ENCODE measurements around the gene FJX1.
A peak's percentile ranks its signal among the peaks of the same experiment; 100 is the strongest.

FJX1 gene, protein sequence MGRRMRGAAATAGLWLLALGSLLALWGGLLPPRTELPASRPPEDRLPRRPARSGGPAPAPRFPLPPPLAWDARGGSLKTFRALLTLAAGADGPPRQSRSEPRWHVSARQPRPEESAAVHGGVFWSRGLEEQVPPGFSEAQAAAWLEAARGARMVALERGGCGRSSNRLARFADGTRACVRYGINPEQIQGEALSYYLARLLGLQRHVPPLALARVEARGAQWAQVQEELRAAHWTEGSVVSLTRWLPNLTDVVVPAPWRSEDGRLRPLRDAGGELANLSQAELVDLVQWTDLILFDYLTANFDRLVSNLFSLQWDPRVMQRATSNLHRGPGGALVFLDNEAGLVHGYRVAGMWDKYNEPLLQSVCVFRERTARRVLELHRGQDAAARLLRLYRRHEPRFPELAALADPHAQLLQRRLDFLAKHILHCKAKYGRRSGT

DNA sequence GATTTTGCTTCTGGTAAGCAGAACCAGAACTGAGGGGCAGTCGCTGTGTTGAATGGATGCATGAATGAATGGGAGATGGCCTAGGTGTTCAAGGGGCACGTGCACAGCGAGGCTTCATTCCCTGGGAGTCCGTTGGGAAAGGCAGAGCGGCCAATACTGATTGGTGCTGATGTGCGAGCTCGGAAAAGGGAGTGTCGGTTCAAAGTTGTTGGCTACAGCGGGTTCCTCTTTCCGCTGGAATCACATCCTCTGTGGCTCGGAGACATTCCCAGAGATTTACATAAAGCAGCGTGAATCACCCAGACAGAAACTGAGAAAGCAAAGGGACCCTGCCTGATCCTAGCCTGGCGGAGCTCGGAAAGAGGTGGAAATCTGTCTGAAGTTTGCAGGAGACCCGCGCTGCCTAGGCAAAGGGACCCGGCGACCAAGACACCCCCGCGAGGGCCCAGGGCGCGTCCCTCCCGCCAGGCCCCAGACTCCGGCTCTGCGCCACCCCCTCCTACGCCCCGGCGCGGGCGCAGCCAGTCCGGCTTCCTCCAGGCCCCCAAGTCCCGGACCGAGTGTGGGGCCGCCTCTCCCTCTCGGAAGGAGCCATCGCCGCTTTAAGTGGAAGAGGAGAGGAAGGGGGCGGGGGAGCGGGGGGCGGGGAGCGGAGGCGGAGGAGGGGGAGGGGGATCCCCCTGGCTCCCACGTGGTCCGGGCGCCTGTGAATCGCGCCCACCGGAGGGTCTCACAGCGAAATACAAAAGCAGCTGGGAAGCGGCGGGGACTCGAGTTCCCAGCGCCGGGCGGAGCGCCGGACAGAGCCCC, at the start of gene FJX1:
Gene FJX1 (plus strand): TSS at position 774 of the 810 bp plus-strand sequence. CDS start 177 bp downstream, outside the sequence.
- DNase-seq (ENCODE audit: low spot score), result no peak

DNA sequence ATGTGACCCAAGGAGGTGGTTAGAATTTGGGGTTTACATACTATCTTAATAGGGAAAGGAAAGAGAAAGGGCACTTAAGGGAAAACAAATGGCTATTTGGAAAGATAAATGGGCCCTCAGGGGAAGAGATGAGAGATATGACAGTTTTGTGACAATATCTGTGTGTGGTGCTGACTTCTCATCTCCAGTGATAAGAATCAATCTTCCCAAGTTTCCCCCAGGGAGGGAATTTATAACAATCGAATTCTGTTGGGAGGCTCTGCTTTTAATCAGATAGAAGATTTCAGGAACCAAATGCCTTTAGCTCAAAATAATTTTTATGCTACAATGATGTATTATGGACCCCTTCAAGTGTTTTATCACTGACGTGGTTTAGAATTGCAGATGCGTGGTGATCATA, 46.6 kb upstream of the FJX1 start:
- DNase-seq (ENCODE audit: low spot score), result no peak

DNA sequence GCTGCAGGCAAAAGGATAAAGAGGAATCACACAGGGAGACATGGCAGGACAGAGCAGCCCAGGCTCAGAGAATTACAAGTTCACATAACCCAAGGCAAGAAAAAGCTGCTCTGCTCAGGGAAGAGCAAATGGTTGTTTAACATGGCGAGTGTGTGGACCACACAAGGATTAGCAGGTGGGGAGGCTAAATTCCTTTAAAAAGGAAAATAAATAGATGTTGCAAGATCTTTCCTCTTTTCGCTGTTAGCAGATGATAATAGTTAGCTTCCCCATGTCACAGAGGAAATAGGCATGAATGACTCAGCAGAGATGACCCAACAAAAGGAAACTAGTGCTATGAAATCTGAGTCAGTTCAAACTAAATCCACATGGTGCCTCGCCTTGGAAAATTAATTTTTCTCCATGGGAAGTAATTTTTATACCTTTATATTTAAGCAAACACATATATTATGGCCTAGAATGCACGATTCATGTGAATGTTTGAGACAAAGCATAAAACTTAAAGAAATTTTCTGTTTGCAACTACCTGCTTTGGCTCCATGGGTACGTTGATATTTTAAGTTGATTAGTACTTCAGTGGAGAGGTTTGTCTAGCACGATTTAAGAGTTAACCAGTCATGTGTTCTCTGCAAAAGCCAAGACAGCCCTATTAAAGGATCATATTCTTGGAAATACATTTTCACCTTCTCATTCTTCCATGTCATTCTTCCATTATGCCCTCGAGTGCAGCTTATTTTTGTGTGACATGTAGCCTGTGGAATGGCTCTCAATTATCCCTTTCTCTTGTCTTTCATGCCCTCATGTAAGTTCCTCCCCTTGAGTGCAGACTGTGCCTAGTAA, 38.5 kb upstream of the FJX1 start:
- DNase-seq (ENCODE audit: low spot score), result no peak

DNA sequence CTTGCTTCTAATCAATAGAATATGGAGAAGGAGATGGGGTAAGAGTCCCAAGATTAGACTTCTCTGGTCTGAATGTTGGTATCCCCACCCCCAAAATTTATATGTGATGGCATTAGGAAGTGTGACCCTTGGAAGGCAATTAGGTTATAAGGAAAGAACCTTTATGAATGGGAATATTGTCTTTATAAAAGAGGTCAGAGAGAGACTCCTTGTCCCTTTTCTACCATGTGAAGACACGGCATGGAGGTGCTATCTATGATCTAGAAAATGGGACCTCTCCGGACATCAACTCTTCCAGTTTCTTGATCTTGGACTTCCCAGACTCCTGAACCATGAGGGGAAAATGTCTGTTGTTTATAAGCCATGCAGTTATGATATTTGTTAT, 37.9 kb upstream of the FJX1 start:
- no peak for DNase-seq (ENCODE audit: low spot score)

DNA sequence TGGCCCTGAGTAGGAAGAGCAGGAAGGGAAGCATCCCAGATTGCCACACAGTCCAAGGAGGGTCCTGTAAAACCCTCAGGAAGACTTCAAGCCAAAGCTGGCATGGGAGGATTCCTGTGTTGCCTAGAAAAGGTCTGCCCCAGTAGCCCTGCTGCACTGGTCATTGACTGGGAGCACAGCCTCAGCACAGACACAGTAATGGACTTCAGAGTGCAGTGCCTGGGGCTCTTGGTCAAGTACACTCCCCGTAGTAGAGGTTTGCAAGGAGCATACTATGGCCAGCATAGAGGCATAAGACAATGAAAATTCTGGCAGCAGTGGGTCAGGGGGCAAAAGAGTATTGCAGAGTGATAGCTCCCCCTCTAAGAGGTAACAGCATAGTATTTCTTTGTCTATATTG, 36.2 kb upstream of the FJX1 start:
- DNase-seq (ENCODE audit: low spot score), result no peak

DNA sequence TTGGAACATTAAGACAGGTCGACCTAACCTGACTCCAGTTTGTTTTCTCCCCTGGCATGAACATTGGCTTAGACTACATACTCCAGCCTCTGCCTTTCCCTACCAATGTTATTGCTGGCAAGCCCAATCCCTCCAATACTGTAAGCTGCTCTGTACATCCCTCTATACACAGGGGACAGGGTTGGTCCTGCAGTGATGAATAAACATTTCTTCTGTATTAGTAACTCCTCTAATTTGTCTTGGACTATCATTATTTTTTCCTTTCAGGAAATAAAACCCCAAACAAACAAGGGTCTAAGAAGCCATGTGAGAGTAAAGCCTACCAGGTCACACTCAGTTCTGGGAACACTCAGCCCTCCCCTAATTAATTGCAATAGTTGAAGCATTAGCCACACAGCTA, 35.1 kb upstream of the FJX1 start:
- no peak for DNase-seq (ENCODE audit: low spot score)

DNA sequence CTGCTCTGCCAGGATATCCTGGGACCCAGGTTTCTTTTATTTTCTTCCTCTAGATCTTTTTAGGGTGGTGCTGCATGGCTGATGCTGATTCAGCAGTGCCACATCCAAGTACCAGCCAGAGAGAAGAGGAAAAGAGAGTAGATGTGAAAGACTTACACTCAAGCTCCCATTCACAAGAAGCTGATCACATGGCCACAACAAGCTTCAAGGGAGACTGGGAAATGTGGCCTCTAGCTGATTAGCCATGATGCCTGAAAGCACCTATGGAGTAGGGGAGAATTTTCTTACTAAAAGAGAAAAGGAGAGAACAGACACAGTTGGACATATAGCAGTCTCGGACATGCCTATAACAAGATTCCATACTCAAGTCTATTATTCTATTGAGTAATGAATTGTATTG, 34.4 kb upstream of the FJX1 start:
- no peak for DNase-seq (ENCODE audit: low spot score)

DNA sequence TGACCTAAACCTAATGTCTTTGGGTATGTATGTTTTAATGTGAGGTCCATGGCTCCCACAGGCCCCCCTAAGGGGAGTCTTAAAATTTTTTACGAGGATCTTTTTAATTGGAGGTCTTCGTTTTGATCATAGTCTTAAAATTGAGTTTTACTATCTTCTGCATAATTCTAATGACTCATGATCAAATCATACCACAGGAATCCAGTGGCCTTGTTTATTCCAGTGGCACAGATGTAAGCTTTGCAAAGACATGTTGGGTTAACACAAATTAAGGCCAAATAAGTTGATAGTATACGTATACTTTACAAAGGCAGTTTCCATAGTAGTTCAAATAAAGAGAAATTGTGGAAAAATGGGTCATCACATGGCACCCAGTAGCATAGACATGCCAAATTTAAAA, 33.9 kb upstream of the FJX1 start:
- no peak for DNase-seq (ENCODE audit: low spot score)

DNA sequence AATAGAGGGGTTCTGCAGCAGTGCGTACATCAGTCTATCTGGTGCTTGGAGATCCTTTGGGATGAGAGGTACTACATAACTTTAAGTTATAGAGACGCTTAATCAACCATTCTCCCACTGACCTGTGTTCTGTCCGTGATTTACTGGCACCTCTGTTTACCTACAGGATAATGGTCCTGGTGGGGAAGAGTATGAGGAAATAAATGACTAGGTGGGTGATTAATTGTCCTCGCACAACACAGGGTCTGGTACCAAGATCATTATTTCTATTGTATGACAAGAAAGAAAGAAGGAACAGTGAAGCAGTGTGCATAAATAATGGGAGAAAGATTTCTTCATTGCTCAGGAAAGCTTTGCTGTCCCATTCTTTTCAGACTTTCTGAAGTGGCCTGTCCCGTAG, 32.8 kb upstream of the FJX1 start:
- DNase-seq (ENCODE audit: low spot score), result no peak

DNA sequence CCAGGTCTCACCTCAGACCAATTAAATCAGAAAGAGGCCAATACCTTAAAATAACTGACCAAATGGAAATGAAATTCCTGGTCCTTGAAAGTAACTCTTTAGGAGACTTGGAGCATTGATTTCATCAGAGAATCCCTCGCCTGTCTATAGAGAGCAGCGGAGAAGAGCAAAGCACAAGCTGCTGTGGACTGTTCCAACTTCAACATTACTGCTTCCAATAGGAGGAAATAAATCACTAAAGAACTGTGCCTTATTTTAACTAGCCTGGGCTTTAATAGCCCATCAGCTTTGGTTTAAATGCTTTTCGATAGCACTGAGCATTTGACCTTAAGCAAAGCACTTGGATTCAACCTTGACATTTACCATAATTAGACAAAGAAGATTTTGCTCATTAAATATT, 32.0 kb upstream of the FJX1 start:
- DNase-seq (ENCODE audit: low spot score), result no peak

DNA sequence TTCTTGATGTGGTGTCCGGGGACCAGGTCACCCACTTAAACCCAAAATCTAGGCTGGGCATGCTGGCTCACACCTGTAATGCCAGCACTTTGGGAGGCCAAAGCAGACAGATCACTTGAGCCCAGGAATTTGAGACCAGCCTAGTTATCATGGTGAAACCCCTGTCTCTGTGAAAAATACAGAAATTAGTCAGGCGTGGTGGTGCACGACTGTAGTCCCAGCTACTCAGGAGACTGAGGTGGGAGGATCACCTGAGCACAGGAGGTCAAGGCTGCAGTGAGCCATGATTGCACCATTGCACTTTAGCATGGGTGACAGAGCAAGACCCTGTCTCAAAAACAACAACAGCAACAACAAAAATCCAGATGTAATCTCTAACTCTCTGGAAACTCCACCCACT, 30.3 kb upstream of the FJX1 start:
- DNase-seq (ENCODE audit: low spot score), result no peak

DNA sequence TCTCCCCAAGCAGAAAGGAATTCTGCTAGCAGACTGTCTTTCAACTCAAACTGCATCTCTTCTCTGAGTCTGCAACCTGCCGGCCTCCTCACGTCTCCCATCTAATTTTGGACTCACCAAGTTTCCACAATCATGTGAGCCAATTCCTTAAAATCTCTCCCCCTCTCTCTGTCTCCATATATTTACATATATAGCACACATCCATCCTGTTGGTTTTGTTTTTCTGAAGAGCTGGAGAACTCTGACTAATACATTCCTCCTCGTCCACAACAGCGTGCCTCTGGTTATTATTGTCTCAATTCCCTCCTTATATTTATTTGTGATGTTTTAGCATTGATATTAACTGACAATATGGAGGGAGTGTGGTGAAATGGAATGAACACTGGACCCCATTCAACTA, 29.6 kb upstream of the FJX1 start:
- DNase-seq (ENCODE audit: low spot score), result no peak

DNA sequence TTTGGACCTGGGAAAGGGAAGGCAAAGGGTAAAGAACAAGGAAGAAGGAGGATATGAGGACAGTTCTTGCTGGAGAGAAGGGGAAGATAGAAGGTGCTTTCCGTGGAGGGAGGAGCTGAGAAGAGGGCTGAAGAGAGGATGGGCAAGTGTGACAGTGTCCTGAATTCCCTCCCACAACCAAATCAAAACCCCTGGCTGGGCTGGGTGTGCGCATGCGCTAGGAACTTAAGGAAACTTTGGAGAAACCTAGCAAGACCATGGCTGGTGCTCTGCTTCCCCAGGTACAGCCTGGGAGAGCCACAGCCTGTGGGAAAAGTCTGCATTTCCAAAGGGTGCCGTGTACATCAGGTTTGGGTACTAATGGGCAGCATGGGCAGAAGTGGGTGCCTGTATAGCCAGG, 29.0 kb upstream of the FJX1 start:
- DNase-seq (ENCODE audit: low spot score), result no peak

DNA sequence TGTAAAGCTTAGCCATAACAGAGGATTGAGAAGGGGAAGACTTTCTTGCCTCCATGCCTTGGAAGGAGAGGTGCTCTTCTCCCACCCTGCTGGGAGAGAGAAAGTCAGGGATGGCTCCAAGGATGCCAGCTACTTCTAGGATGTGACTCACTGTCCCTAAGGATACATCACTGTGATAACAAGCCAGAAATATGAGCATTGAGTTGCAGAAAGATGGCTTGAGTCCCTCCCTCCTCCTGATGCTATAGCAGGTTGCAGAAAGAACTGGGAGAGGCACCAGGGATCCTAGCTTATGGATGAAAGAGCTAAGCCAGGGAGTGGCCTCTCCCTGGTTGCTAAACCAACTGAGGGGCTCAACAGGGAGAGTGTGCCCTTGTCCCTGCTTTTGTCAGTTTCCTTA, 27.8 kb upstream of the FJX1 start:
- no peak for DNase-seq (ENCODE audit: low spot score)

DNA sequence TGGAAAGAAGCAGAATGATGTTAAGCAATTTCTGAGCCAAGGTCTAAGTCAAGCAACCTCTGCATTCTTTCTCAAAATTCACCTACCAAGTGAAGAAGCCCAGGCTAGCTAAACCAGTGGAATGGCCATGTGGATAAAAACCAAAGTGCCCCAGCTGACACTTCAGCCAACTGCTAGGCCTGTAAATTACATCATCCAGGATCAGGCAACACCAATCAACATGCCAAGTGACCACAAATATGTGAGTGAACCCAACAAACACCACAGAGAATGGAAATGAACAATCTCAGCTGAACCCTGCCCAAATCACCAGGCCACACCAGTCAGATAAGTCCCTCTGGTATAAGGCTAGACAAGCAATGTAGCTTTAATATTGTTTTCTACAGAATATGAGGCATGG, 25.1 kb upstream of the FJX1 start:
- no peak for DNase-seq (ENCODE audit: low spot score)

DNA sequence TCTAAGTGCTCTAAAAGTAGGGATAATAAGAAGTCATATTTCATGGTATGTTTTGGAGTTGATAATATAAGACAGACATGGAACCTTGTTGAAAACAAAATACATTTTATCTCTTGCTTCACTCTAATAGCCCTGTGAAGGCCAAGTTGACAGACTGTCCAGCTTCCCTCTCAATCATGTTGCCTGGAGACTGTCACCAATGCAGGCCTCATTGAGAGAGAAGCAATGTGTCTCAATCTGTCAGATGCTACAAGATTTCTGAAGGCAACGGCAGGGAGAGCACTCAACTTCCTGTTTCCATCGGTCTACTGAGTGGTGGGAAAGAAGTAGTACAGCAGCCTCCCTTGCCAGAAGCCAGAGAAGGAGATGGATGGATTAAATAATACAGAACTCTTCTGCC, 23.6 kb upstream of the FJX1 start:
- DNase-seq (ENCODE audit: low spot score), result no peak

DNA sequence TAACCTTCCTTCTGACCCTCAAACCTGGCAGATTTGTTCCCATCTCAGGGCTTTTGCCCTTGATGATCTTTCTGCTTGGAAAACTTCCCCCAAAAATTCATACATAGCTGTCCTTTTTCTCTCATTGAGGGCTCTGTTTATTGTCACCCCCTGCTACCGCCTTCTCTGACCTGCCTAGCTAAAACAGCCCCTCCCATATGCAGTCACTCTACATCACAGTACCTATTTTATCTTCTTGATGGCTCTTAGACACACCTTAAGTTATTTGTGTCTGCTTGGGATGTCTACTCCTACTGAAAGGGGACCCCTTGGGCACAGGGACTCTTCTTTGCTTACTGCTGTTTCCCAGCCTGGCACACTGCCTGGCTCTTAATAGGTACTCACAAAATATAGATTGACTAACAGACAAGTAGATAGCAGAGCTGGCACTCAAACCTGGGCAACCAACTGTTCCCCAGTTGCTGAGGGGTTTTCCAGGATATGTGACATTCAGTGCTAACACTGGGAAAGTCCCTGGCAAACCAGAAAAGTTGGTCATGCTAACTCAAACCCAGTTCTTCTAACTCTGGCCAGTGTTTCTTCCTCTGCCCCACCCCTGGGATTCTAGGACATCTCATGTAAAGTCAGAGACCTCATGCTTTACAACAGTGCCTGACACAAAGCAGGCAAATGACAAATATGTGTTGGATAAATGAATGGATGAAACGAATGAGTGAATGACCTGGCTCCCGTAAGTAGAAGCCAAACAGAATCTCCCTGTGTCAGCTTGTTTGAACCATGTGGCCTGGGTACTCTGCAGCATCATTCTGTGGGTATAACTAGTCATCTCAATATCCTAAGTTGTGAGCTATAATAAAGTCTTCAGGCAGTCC, 19.8 kb upstream of the FJX1 start:
- no peak for DNase-seq (ENCODE audit: low spot score)

DNA sequence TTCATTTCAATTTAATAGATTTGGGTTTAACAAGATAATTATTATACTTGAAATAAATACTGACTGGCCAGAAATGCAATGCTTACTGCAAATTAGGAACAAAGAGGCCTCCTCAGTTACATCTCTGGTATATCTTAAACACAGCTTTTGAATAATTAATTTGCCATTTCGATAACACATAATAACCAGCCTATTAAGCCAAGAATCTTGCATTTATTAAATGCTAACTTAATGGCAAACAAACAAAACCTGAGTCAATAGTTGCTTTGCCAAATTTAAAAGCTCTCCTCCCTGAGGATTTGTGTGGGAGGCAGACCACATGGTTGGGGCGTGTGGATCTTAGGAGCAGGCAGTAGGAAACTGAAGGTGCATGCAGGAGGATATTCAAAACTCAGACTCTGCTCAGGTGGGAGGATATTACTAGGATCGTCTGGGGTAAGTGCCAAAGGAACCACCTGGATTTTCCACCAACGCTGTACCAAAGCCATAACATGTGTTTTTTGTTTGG, 17.9 kb upstream of the FJX1 start:
- no peak for DNase-seq (ENCODE audit: low spot score)

DNA sequence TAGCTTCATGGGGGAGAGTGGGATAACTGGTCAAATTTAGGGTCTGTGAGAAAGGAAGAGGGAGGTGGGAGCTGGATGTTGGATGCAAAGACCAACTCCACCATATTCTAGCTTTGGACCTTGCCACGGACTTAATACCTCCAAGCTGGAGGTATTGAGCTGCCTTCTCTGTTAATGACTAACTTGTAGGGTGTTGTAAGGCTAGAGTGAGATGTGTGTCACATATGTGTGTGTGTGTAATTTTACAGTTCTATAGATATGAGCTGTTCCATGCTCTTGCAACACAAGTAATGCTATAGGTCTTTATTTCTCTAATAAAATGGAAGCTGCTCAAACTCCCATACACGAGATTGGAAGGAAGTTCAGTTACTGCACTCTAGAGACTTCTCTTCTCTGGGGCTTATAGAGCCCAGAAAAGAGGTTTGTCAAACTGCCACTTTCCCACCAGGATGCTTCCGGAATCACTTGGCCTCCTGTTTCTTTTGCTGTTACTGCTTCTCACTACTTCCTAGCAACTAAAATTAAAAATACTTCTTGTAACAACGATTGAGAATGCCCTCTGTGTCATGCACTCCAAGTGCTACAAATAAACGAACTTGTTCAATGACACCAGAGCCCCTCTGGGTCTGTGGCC, 16.0 kb upstream of the FJX1 start:
- DNase-seq (ENCODE audit: low spot score), result no peak

DNA sequence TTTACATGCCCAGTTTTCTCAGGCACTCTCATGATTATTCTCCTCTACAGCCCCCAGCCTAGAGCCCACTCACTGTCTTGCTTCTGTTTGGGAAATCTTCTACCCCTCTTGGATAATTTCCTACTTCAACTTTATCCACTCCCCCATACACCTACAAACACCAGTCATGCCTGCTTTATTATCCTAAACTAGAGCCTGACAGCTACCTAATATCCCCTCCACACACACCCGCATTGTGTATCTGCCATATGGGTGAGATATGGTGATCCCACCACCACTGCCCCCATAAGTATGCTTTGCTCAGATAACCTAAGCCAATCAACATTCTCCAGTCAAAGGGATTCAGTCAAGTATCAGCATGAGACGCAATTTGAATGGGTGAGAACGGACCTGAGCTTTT, 15.3 kb upstream of the FJX1 start:
- no peak for DNase-seq (ENCODE audit: low spot score)

DNA sequence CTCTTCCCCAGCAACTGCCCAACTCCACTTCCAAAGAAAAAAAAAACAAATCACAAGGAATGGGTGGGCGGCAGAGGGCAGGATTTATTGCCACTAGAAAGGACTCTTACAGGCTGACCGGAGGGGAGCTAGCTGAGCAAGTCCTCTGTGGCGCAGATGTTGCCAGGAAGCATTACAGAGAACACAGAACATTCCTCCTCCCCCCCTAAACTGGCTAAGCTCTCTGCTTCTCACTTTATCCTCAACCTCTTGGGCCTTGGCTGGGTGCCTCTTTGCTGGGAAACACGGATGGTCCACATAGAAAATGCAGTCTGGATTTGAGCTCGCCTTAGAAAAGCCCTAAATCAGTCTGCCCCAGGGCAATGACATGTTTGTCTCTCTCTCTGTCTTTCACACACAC, 12.6 kb upstream of the FJX1 start:
- peak; percentile 63 for DNase-seq (ENCODE audit: low spot score)

Measured in putamen (tissue), 1 donor.